Nephron (organoid): ENCODE measurements around the gene TMEM238L.
"Not testable (repeated sequence)": the region's sequence is repeated elsewhere in the genome, so short reads cannot be mapped to it uniquely, and the experiment has no call there.

ENCODE experiments used
- H3K27ac Mint-ChIP-seq, 3 experiments: 2 replicates each; pipeline ENCODE4 v1.8.0; 2020; ENCODE audit warnings: mixed read lengths in 3 of 3, mild to moderate bottlenecking in 2 of 3, moderate library complexity in 1 of 3
- H3K27me3 Mint-ChIP-seq: 2 replicates; pipeline ENCODE4 v1.8.0; 2021; ENCODE audit warnings: low read depth, mild to moderate bottlenecking, moderate library complexity, mixed read lengths
- H3K36me3 Mint-ChIP-seq: 2 replicates; pipeline ENCODE4 v1.8.0; 2020; ENCODE audit warnings: low read depth, mixed read lengths
- H3K4me1 Mint-ChIP-seq: 2 replicates; pipeline ENCODE4 v1.8.0; 2020; ENCODE audit warnings: mixed read lengths
- H3K4me3 Mint-ChIP-seq, 3 experiments: 2 replicates each; pipeline ENCODE4 v1.8.0; 2020; ENCODE audit warnings: mild to moderate bottlenecking in 3 of 3, mixed read lengths in 3 of 3, moderate library complexity in 2 of 3
- H3K9me3 Mint-ChIP-seq: 2 replicates; pipeline ENCODE4 v1.8.0; 2020; ENCODE audit warnings: mixed read lengths
- CTCF ChIP-seq, 3 experiments: fragments of 200-600 bp; sonication (generic); IDR thresholded peaks; one replicate each; pipeline ENCODE4 v1.5.0; 2021; ENCODE audit warnings: antibody characterized with exemption in 3 of 3; ENCODE audit not compliant: unreplicated experiment in 3 of 3

TMEM238L gene, protein sequence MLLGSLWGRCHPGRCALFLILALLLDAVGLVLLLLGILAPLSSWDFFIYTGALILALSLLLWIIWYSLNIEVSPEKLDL

DNA sequence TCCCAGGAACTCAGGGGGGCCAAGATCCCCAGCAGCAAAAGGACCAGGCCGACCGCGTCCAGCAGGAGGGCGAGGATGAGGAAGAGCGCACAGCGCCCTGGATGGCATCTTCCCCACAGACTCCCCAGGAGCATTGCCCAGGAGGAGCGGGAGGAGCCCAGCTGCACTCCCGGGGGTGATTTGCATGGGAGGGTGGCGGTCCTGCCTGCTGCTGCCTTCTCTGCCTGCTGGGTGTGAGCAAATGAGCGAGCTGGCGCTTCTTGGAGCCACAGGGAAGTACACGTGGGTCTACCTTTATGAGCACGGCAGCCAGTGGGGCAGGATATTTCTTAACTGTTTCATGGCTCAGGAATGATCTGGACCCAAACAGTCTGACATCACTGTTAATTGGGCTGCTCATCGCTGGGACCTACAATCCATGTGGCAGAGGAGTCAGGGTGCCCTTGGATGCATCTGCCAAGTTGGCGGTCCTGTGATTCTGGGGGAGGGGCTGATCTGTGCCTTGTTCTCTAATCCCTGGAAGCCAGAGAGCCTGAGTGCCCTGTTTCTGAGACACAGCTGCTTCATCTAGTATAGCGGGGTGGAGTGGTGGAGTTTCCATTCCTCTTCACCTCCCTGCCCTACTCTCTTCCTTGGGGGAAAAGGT is at the start of gene TMEM238L:
TSS of gene TMEM238L (minus strand) at position 270 of the 646 bp plus-strand sequence. CDS start at position 134, 136 bp downstream.
- Mint-ChIP-seq H3K4me1 (peaks cover 6% of the 10 kb centered on the region), H3K9me3 (no peaks in the 10 kb centered on the region), H3K4me3 (no peak within 1 kb of the TSS), H3K27me3 (peaks cover 14% of the 10 kb centered on the region), H3K36me3 (no peaks in the 10 kb centered on the region), H3K27ac (no peak within 1 kb of the TSS)
- no peak for TF ChIP-seq CTCF (IDR thresholded peaks at IDR 0.05; ENCODE audit: unreplicated experiment in 3 of 3)

DNA sequence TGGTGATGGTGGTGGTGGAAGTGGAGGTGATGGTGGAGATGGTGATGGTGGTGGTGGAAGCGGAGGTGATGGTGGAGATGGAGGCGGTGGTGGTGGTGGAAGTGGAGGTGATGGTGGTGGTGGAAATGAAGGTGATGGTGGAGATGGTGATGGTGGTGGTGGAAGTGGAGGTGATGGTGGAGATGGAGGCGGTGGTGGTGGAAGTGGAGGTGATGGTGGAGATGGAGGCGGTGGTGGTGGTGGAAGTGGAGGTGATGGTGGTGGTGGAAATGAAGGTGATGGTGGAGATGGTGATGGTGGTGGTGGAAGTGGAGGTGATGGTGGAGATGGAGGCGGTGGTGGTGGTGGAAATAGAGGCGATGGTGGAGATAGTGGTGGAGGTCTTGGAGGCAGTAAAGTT is 42.7 kb upstream of the TMEM238L start:
- not testable (repeated sequence) for H3K9me3 Mint-ChIP-seq, H3K36me3 Mint-ChIP-seq, H3K27ac Mint-ChIP-seq, H3K27me3 Mint-ChIP-seq, H3K4me3 Mint-ChIP-seq
- H3K4me1 Mint-ChIP-seq, result peaks cover 15% of the 10 kb centered on the region

DNA sequence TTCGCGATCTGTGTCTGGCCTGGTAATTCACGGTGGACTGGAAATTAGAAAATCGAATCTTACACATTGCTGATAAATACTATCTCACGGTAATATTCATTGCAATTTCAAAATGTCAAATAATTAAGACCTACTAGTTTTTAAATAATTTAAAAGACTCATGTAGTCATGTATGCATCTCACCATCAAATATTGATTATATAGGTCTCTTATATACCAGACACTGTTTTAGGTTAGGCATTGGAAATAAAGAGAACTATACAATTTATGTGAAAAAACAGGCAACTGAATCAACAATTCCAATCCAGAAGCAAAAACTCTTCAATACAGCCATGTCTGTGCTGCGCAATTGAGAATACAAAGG is 41.5 kb upstream of the TMEM238L start:
- peaks cover 8% of the 10 kb centered on the region for H3K9me3 Mint-ChIP-seq
- H3K4me1 Mint-ChIP-seq, result peaks cover 15% of the 10 kb centered on the region
- no peaks in the 10 kb centered on the region for H3K36me3 Mint-ChIP-seq
- H3K27me3 Mint-ChIP-seq, result peaks cover 16% of the 10 kb centered on the region
- no peak for TF ChIP-seq CTCF (IDR thresholded peaks at IDR 0.05; ENCODE audit: unreplicated experiment in 3 of 3)
- no peak overlapping the region for H3K27ac Mint-ChIP-seq
- H3K4me3 Mint-ChIP-seq, result peak overlapping the region; percentile 82 to 87 (median 85)

- Mint-ChIP-seq H3K27ac (peak overlapping the region in 2 of 3 experiments; percentile 6 to 10), H3K36me3 (no peaks in the 10 kb centered on the region), H3K27me3 (peaks cover 17% of the 10 kb centered on the region), H3K4me3 (peak overlapping the region; percentile 82 to 87 (median 85)), H3K9me3 (peaks cover 8% of the 10 kb centered on the region), H3K4me1 (peaks cover 15% of the 10 kb centered on the region)
- TF ChIP-seq CTCF (IDR thresholded peaks at IDR 0.05; ENCODE audit: unreplicated experiment in 3 of 3), result peak; percentile 98 to 99 (median 98)
Observed at GRCh38 chr17:10844621-10845387, 40.9 kb upstream of the TMEM238L start.

DNA sequence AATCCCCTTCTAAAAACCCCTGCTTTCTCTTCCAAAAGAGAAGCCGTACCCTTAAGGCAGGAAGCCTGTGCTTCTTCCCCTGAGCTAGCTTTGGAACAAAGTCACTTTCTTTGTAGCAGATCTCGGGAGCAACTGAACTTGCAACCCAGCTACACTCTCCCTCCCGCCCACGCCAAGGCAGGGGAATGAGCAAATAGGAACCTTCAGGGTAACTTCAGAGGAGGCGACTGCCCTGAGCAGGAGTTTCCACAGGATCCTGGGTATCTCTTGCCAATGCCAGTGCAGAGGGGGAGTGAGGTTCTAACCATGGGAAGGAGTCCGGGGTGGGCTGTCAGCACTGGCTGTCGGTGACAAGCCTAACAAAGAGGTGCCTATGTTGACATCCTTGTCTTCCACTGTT is 39.9 kb upstream of the TMEM238L start:
- Mint-ChIP-seq H3K27ac (no peak overlapping the region), H3K36me3 (no peaks in the 10 kb centered on the region), H3K4me1 (peaks cover 15% of the 10 kb centered on the region), H3K4me3 (peak overlapping the region; percentile 65 to 82 (median 71)), H3K9me3 (peaks cover 8% of the 10 kb centered on the region), H3K27me3 (peaks cover 17% of the 10 kb centered on the region)
- no peak for TF ChIP-seq CTCF (IDR thresholded peaks at IDR 0.05; ENCODE audit: unreplicated experiment in 3 of 3)

- peaks cover 15% of the 10 kb centered on the region for H3K4me1 Mint-ChIP-seq
- H3K27me3 Mint-ChIP-seq, result peaks cover 23% of the 10 kb centered on the region
- no peaks in the 10 kb centered on the region for H3K36me3 Mint-ChIP-seq
- no peak for TF ChIP-seq CTCF (IDR thresholded peaks at IDR 0.05; ENCODE audit: unreplicated experiment in 3 of 3)
- H3K4me3 Mint-ChIP-seq, result no peak overlapping the region
- no peak overlapping the region for H3K27ac Mint-ChIP-seq
- H3K9me3 Mint-ChIP-seq, result peaks cover 5% of the 10 kb centered on the region
Observed at GRCh38 chr17:10842658-10843057, 38.8 kb upstream of the TMEM238L start.
